ENCODE data around the gene OGG1. TPM values are rescaled to one million over a fixed set of nuclear protein-coding genes. Genes with fewer than 3 reads are reported as not detected.

OGG1 gene
- polyA plus RNA-seq, 1 donor from 2014 or later: 34.4 TPM

- Histone ChIP-seq H3K4me2 (ENCODE audit: low read length) (peak overlapping the region; percentile 45), H3K36me3 (ENCODE audit: insufficient read depth, low read length) (no peaks in the 10 kb centered on the region), H2AFZ (ENCODE audit: low read depth, low read length) (peak overlapping the region; percentile 62), H3K9ac (ENCODE audit: low read length) (peak overlapping the region; percentile 92), H4K20me1 (ENCODE audit: insufficient read depth) (no peaks in the 10 kb centered on the region), H3K79me2 (replicated peaks; ENCODE audit: insufficient read depth, low read length) (peaks cover 23% of the 10 kb centered on the region), H3K9me2 (ENCODE audit: insufficient read depth, low read length) (no peaks in the 10 kb centered on the region), H3F3A (ENCODE audit: insufficient read depth, low read length, poor library complexity, severe bottlenecking) (no peaks in the 10 kb centered on the region), H3K9me3 (ENCODE audit: low read length) (no peaks in the 10 kb centered on the region), H3K4me3 (ENCODE audit: low read length) (peak overlapping the region; percentile 97), H3K27ac (ENCODE audit: low read length) (peak overlapping the region; percentile 94), H3K27me3 (ENCODE audit: insufficient read depth, low read depth, low read length) (no peaks in the 10 kb centered on the region)
- TF ChIP-seq POLR2AphosphoS5 (IDR thresholded peaks at IDR 0.05): no peak
- no peak for TF ChIP-seq RAD21 (conservative IDR thresholded peaks at IDR 0.05)
- TF ChIP-seq EZH2 (IDR thresholded peaks at IDR 0.05; ENCODE audit: borderline replicate concordance, insufficient read depth, low read length, poor library complexity, severe bottlenecking): no peak
These were observed 19.0 kb upstream of the OGG1 start for GRCh38 chr3:9730657-9731205.

DNA sequence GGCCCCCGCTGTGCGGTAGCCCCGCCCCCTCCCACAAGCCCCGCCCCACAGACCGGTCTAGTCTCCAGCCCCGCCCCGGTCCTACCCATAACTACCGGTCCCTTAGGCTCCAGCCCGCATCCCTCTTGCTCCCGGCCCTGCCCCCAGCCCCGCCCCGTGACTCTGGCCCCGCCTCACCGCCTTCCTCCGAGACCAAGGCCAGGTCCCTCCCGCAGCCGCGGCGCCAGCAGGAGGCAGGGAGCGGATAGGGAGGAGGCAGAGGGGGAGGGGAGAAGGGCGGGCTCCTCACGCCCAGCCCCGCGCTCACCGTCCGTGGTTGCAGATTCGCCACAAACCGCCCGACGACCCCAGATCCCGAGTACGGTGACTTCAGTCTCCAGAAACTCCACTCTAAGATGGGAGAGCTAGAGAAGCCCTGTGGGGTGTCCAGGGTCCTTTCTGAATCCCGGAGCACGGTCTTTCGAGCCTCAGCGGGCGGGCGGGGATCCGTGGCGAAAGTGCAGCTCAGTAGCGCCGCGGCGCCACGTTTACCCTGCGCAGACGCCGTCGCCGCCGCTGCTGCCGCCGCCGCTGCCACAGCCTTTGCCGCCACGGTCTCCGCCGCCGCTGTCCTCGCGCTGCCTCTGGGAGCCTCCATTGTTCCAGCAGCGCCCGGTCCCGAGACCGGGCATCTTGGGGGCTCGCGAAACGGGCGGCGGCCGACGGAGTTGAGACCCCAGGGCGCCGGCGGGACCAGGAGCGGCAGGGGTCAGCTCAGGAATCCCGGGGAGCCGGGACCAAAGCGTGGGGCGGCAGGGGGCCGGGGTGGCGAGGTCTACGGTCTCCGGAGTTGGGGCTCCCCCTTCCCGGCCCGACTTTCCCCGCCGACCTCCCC, 18.3 kb upstream of the OGG1 start, which contains the start of gene BRPF1:
BRPF1 (plus strand) TSS at position 530 of the 874 bp plus-strand sequence. CDS start 2,406 bp downstream, outside the sequence.
- H3K36me3 ChIP-seq (ENCODE audit: insufficient read depth, low read length): no peaks in the 10 kb centered on the region
- peak within 1 kb of the TSS; percentile 97 for H3K4me3 ChIP-seq (ENCODE audit: low read length)
- peak within 1 kb of the TSS; percentile 92 for H3K9ac ChIP-seq (ENCODE audit: low read length)
- H3K9me2 ChIP-seq (ENCODE audit: insufficient read depth, low read length): no peaks in the 10 kb centered on the region
- H3F3A ChIP-seq (ENCODE audit: insufficient read depth, low read length, poor library complexity, severe bottlenecking): no peaks in the 10 kb centered on the region
- peaks cover 23% of the 10 kb centered on the region for H3K79me2 ChIP-seq (replicated peaks; ENCODE audit: insufficient read depth, low read length)
- H2AFZ ChIP-seq (ENCODE audit: low read depth, low read length): peak within 1 kb of the TSS; percentile 85
- H3K27ac ChIP-seq (ENCODE audit: low read length): peak within 1 kb of the TSS; percentile 94
- no peaks in the 10 kb centered on the region for H3K27me3 ChIP-seq (ENCODE audit: insufficient read depth, low read depth, low read length)
- H3K9me3 ChIP-seq (ENCODE audit: low read length): no peaks in the 10 kb centered on the region
- H3K4me2 ChIP-seq (ENCODE audit: low read length): peak within 1 kb of the TSS; percentile 82
- TF ChIP-seq SMC3 (conservative IDR thresholded peaks at IDR 0.05; ENCODE audit: poor library complexity) (peak; percentile 52), TAF1 (IDR thresholded peaks at IDR 0.05; ENCODE audit: low read depth) (peak; percentile 74), EZH2 (IDR thresholded peaks at IDR 0.05; ENCODE audit: borderline replicate concordance, insufficient read depth, low read length, poor library complexity, severe bottlenecking) (no peak), EP300 (conservative IDR thresholded peaks at IDR 0.05; ENCODE audit: poor library complexity, severe bottlenecking) (peak; percentile 100), POLR2AphosphoS5 (IDR thresholded peaks at IDR 0.05) (peak; percentile 88), CTCF (IDR thresholded peaks at IDR 0.05; ENCODE audit: poor library complexity, severe bottlenecking) (no peak), RAD21 (conservative IDR thresholded peaks at IDR 0.05) (no peak), REST (IDR thresholded peaks at IDR 0.05; ENCODE audit: borderline replicate concordance) (peak; percentile 84), MXI1 (conservative IDR thresholded peaks at IDR 0.05; ENCODE audit: poor library complexity, severe bottlenecking) (peak; percentile 80)
- H4K20me1 ChIP-seq (ENCODE audit: insufficient read depth): no peaks in the 10 kb centered on the region
